HEK293 (cell line): ENCODE measurements around the gene JPH3.

Experiments used
- CTCF ChIA-PET: fragments of 350-600 bp; formaldehyde crosslinking; extraction: SDS; loops from one replicate; lab custom pipeline; 2021; ENCODE audit warnings: antibody characterized with exemption; lab: Yijun Ruan, JAX
- POLR2A ChIA-PET: fragments of 300-600 bp; formaldehyde crosslinking; extraction: SDS; loops from one replicate; lab custom pipeline; 2020; ENCODE audit warnings: antibody characterized with exemption, inconsistent platforms; lab: Yijun Ruan, JAX
- H3K27ac ChIP-seq: fragments of 200-500 bp; sonication (Bioruptor generic); 2 replicates; pipeline ENCODE4 v1.5.1; 2014; ENCODE audit warnings: low read depth, low read length, control low read depth, inconsistent platforms; ENCODE audit errors: extremely low read depth
- H3K36me3 ChIP-seq, 2 experiments: fragments of 200-500 bp in 1 of 2; sonication (Bioruptor generic) in 1 of 2; 1 replicate in 1 of 2; 2 replicates in 1 of 2; pipeline ENCODE4 v1.5.1; 2014 to 2017; ENCODE audit warnings: inconsistent platforms in 2 of 2, low read length in 2 of 2; ENCODE audit not compliant: control insufficient read depth in 2 of 2, insufficient read depth in 1 of 2
- H3K4me1 ChIP-seq: fragments of 200-500 bp; sonication (Bioruptor generic); 2 replicates; pipeline ENCODE4 v1.5.1; 2014; ENCODE audit warnings: mild to moderate bottlenecking, low read length, inconsistent platforms; ENCODE audit not compliant: control insufficient read depth, insufficient read depth
- H3K4me3 ChIP-seq: 2 replicates; pipeline ENCODE4 v1.5.1; 2011; ENCODE audit warnings: low read depth, mild to moderate bottlenecking, control low read depth, low read length, moderate library complexity
- H3K9me3 ChIP-seq: fragments of 200-500 bp; sonication (Bioruptor generic); 2 replicates; pipeline ENCODE4 v1.5.1; 2014; ENCODE audit warnings: low read depth, low read length, inconsistent platforms; ENCODE audit not compliant: control insufficient read depth, insufficient read depth
- HIC1 ChIP-seq: fragments of 450-650 bp; formaldehyde crosslinking; IDR thresholded peaks from 2 replicates; pipeline ENCODE4 v1.5.1; 2016; ENCODE audit warnings: missing biosample characterization, missing genetic modification characterization
- KLF1 ChIP-seq: fragments of 450-650 bp; formaldehyde crosslinking; IDR thresholded peaks from 2 replicates; pipeline ENCODE4 v1.5.1; 2016; ENCODE audit warnings: missing biosample characterization, missing genetic modification characterization
- KLF17 ChIP-seq: fragments of 450-650 bp; formaldehyde crosslinking; IDR thresholded peaks from 2 replicates; pipeline ENCODE4 v1.5.1; 2016; ENCODE audit warnings: missing biosample characterization, missing genetic modification characterization
- OVOL3 ChIP-seq: fragments of 450-650 bp; formaldehyde crosslinking; IDR thresholded peaks from 2 replicates; pipeline ENCODE4 v1.5.1; 2016; ENCODE audit warnings: missing biosample characterization, missing genetic modification characterization
- PRDM6 ChIP-seq: fragments of 450-650 bp; formaldehyde crosslinking; IDR thresholded peaks from 2 replicates; pipeline ENCODE4 v1.5.1; 2017; ENCODE audit warnings: missing biosample characterization, missing genetic modification characterization
- WT1 ChIP-seq: fragments of 450-650 bp; formaldehyde crosslinking; IDR thresholded peaks from 2 replicates; pipeline ENCODE4 v1.5.1; 2016; ENCODE audit warnings: missing biosample characterization, missing genetic modification characterization
- ZBTB10 ChIP-seq: fragments of 450-650 bp; formaldehyde crosslinking; IDR thresholded peaks from 2 replicates; pipeline ENCODE4 v1.5.1; 2016; ENCODE audit warnings: missing biosample characterization, missing genetic modification characterization
- ZNF112 ChIP-seq: fragments of 450-650 bp; formaldehyde crosslinking; IDR thresholded peaks from 2 replicates; pipeline ENCODE4 v1.5.0; 2017; ENCODE audit warnings: missing biosample characterization, missing genetic modification characterization
- ZNF140 ChIP-seq: fragments of 450-650 bp; formaldehyde crosslinking; IDR thresholded peaks from 2 replicates; pipeline ENCODE4 v1.5.1; 2016; ENCODE audit warnings: missing biosample characterization, missing genetic modification characterization
- ZNF555 ChIP-seq: fragments of 450-650 bp; formaldehyde crosslinking; conservative IDR thresholded peaks from 2 replicates; pipeline ENCODE4 v1.5.1; 2017; ENCODE audit warnings: missing biosample characterization, mild to moderate bottlenecking, missing genetic modification characterization, inconsistent platforms
- ZNF624 ChIP-seq: fragments of 450-650 bp; formaldehyde crosslinking; IDR thresholded peaks from 2 replicates; pipeline ENCODE4 v1.5.1; 2017; ENCODE audit warnings: missing biosample characterization, missing genetic modification characterization
- ZNF660 ChIP-seq: fragments of 450-650 bp; IDR thresholded peaks from 2 replicates; pipeline ENCODE4 v1.5.1; 2018; ENCODE audit warnings: missing biosample characterization, mild to moderate bottlenecking, missing genetic modification characterization
- ZNF664 ChIP-seq: fragments of 450-650 bp; formaldehyde crosslinking; IDR thresholded peaks from 2 replicates; pipeline ENCODE4 v1.5.1; 2016; ENCODE audit warnings: missing biosample characterization, missing genetic modification characterization
- ZNF670 ChIP-seq: fragments of 450-650 bp; formaldehyde crosslinking; IDR thresholded peaks from 2 replicates; pipeline ENCODE4 v1.5.1; 2016; ENCODE audit warnings: missing biosample characterization, missing genetic modification characterization, low read depth
- ZNF76 ChIP-seq: fragments of 450-650 bp; formaldehyde crosslinking; IDR thresholded peaks from 2 replicates; pipeline ENCODE4; 2016; ENCODE audit warnings: low read depth, missing biosample characterization, missing genetic modification characterization, borderline replicate concordance
- ZNF785 ChIP-seq: fragments of 450-650 bp; formaldehyde crosslinking; IDR thresholded peaks from 2 replicates; pipeline ENCODE4 v1.5.1; 2016; ENCODE audit warnings: missing biosample characterization, missing genetic modification characterization

Gene JPH3

GRCh38 chr16:87709677-87710076 lies 107.4 kb downstream of the JPH3 start (continued):
- no peak for TF ChIP-seq WT1

- ChIA-PET POLR2A (interaction anchor here (0.6 kb wide), 1 partner anchor 161 kb away, joined by 3 read pairs; no protein-coding TSS in a partner anchor), CTCF (interaction anchor here (1.0 to 1.2 kb wide), 2 partner anchors 9 to 74 kb away, joined by 3 to 4 read pairs; no protein-coding TSS in a partner anchor)
- H3K36me3 ChIP-seq: peaks cover 0 to 77% of the 10 kb centered on the region in 2 experiments; a peak in 2 of 3 replicates
- TF ChIP-seq ZNF664 (tag by site-specific recombination): no peak
- H3K9me3 ChIP-seq: no peaks in the 10 kb centered on the region
- H3K27ac ChIP-seq: no peak overlapping the region
- H3K4me1 ChIP-seq: no peaks in the 10 kb centered on the region
- no peak overlapping the region for H3K4me3 ChIP-seq
Observed at GRCh38 chr16:87710887-87711286, 108.6 kb downstream of the JPH3 start.

- POLR2A ChIA-PET: no interaction called here
- Histone ChIP-seq H3K36me3 (peaks cover 0 to 78% of the 10 kb centered on the region in 2 experiments; a peak in 2 of 3 replicates), H3K9me3 (no peaks in the 10 kb centered on the region), H3K4me1 (no peaks in the 10 kb centered on the region), H3K4me3 (no peak overlapping the region), H3K27ac (no peak overlapping the region)
- TF ChIP-seq ZNF785 (tag by site-specific recombination) (no peak), ZNF140 (no peak), KLF1 (tag by site-specific recombination) (peak; percentile 77)
- TF ChIP-seq, all 188 proteins: peak for 1
- CTCF ChIA-PET: no interaction called here
Observed at GRCh38 chr16:87712184-87712762, 110.0 kb downstream of the JPH3 start.

GRCh38 chr16:87713451-87714229 lies 111.3 kb downstream of the JPH3 start:
- H3K4me1 ChIP-seq: no peaks in the 10 kb centered on the region
- H3K4me3 ChIP-seq: no peak overlapping the region
- POLR2A ChIA-PET: interaction anchor here (0.8 kb wide), 1 partner anchor 56 kb away, joined by 3 read pairs; no protein-coding TSS in a partner anchor
- no peak overlapping the region for H3K27ac ChIP-seq
- CTCF ChIA-PET: no interaction called here
- TF ChIP-seq HIC1 (tag by site-specific recombination): no peak
- H3K36me3 ChIP-seq: peaks cover 0 to 73% of the 10 kb centered on the region in 2 experiments; a peak in 2 of 3 replicates
- H3K9me3 ChIP-seq: no peaks in the 10 kb centered on the region

- Histone ChIP-seq H3K9me3 (no peaks in the 10 kb centered on the region), H3K4me3 (no peak overlapping the region), H3K4me1 (no peaks in the 10 kb centered on the region), H3K36me3 (peaks cover 0 to 64% of the 10 kb centered on the region in 2 experiments; a peak in 2 of 3 replicates), H3K27ac (no peak overlapping the region)
- ChIA-PET CTCF (interaction anchor here (1.0 to 1.9 kb wide), 2 partner anchors 10 to 13 kb away, joined by 4 read pairs; no protein-coding TSS in a partner anchor), POLR2A (interaction anchor here (0.5 kb wide), 1 partner anchor 290 kb away, joined by 3 read pairs; no protein-coding TSS in a partner anchor)
- no peak for TF ChIP-seq ZNF555 (tag by site-specific recombination)
- no peak for TF ChIP-seq ZNF76
- no peak for TF ChIP-seq ZNF660 (tag by site-specific recombination)
- TF ChIP-seq ZNF624 (tag by site-specific recombination): no peak
- TF ChIP-seq ZNF670 (tag by site-specific recombination): no peak
- no peak for TF ChIP-seq KLF17
- no peak for TF ChIP-seq ZBTB10 (tag by site-specific recombination)
- no peak for TF ChIP-seq OVOL3
- no peak for TF ChIP-seq ZNF112 (tag by site-specific recombination)
- TF ChIP-seq PRDM6 (tag by site-specific recombination): no peak
Observed at GRCh38 chr16:87715231-87715630, 112.9 kb downstream of the JPH3 start.
